ENCODE results near the gene IGBP1.

GRCh38 chrX:70084592-70085240, 48.5 kb upstream of the IGBP1 start:
- TF ChIP-seq POLR2A (IDR thresholded peaks at IDR 0.05) (no peak), CTCF (IDR thresholded peaks at IDR 0.05) (no peak)

Measured in vagina (tissue), 2 donors.